GM12873 (cell line): ENCODE results near the gene FANCC.
A peak's percentile ranks its signal among the peaks of the same experiment; 100 is the strongest.

ENCODE experiments used
- CTCF ChIP-seq: IDR thresholded peaks from 2 replicates; pipeline ENCODE4 v1.5.1; 2012; ENCODE audit warnings: low read depth, mild to moderate bottlenecking, moderate library complexity, low read length, control low read depth; ENCODE audit not compliant: insufficient read depth; ENCODE audit errors: missing control alignments

FANCC gene

GRCh38 chr9:95181226-95181818 lies 136.2 kb downstream of the FANCC start:
- peak; percentile 29 for TF ChIP-seq CTCF

DNA sequence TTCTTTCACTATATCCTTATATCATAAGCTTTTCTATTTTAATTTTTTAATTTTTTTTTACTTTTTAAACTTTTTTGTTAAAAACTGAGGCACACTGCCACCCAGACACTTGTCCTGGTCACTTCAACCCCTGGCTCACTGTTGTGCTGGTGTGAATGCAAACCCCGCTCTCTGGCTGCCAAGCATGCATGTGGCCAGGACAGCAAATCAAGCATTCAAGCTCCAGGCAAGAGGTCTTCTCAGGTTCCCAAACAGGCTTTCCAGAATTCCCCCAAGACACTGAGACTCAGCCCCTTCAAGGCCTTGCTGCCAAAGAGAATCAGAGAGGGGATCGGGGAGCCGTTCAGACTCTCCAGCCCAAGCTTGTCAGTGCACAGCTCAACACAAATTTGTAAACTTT lies 139.9 kb downstream of the FANCC start:
- TF ChIP-seq CTCF: no peak

DNA sequence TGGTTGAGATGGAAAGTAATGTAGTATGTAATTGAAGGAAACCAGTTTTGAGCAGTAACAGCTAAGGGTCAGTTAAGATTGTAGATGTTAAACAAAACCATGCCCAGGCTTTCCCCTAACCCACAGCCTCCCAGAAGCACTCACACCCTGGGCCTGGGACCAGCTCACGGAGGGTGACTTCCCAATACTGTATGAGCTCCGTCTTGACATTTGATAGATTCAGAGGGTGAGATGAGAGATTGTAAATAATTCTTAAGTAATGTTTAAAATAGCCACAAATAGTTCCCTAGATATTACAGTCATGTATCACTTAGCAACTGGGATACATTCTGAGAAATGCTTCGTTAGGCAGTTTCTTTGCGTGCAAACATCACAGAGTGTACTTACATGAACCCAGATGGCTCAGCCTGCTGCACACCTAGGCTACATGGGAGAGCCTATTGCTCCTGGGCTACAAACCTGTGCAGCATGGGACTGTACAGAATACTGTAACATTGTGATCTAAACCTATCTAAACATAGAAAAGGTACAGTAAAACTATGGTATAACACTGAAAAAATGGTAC lies 140.7 kb downstream of the FANCC start:
- TF ChIP-seq CTCF: no peak

DNA sequence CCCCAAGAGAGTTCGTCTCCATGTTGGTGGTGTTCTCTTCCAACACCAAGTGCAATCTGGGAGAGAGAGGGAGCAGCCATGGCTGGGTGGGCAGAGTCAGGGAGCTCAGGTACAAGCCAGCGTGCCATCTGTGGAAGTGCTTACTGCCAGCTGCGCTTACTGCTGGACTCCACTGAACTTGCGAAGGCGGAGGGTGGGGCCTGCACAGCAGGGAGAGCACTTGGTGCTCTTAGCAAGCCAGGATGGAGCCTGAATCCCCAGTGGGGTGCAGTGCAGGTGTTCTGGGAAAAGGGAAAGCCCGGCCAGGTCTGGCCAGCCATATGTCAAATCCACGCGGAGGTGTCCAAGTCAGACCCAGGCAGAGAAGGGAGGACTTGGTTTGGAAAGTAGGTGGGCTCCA lies 142.0 kb downstream of the FANCC start:
- TF ChIP-seq CTCF: no peak

DNA sequence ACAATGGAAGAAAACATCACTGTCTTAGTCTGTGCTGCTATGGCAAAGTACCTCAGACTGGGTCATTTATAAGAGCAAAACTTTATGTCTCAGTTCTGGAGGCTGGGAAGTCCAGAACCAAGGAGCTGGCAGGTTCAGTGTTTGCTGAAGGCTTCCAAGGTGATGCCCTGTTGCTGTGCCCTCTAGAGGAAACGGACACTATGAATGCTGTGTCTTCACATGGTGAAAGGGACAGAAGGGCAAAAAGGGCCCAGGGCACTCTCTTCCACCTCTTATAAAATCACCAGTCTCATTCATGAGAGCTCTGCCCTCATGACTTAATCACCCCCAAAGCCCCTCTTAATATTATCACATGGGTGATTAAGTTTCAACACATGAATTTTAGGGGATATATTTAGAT lies 143.5 kb downstream of the FANCC start:
- no peak for TF ChIP-seq CTCF

DNA sequence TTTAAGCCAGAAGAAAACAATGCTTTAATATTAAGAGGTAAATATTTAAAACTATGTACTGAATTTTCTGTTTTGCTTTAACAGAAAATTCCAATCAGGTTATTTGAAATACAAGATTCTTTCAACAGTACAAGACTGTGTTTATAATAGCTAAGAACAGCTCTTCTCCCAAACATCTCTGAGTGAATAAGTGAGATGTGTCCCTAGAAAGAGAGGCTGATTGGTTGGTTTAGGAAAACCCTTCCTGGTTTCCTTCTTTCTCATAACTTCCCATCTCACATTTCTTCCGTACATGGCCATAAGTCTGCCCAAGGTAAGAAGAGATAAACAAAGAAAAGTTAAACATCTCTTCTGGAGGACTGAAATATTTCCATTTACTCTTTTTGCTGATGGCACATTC lies 145.9 kb downstream of the FANCC start:
- TF ChIP-seq CTCF: no peak

DNA sequence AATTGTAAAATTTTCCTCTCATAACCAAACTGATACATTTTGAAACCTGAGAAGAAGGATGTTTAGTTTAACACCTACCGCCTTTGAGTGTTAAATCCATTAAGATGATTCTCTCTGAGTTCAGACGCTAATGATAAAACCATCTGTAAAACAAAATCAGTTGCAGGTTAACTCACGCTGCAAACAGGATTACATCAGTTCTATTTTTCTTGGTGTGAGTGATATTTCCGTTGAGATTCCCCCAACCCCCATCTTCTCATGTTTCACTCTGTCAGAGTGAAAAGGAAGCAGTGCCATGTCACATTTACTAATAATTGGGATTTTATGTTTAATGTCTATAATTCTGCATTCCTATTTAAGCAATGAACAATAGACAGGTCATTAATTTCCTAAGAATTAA lies 146.5 kb downstream of the FANCC start:
- no peak for TF ChIP-seq CTCF
